Measurements from ENCODE around the gene SKIDA1.
A peak's percentile ranks its signal among the peaks of the same experiment; 100 is the strongest.

Gene SKIDA1

DNA sequence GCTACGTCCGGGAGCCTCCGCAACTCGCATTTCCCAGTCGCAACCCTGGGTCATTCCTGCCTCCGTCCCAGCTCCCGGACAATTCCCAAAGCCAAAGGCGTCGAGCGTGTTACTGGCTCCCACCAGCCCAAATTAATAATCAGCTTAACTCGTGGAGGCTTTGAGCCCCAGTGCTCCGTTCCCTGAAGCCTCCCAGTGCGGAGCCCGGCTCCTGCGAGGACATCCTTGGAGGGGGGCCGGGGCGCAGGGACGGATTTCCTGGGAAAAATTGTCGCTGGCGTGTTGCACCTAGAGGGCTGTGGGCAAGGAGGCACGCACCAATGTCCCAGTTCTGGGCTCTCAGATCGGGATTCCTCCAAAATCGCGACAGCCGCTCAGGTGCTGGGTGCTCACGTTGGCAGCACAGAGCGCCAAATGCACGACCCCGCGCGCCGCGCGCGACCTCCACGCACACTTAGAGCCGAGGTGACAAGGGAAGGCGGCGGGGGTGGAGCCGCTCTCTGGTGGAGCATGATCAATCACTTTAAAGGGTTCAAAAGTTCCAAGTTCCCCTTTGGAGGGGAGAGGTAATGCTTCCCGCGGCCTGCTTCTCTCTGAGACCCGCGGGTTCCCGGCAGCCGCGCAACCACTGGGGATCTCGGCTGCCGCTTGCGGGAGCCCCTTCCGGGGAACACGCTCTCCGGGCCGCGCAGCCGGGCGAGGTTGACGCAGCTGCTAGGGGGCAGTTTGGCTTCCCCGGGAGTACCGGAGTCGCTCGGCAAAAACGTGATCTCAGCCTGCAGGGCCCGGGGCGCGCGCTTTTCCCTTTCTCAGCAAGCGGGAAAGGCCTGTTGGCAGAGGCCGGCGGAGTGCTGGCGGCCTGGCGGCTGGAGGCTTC lies 25.5 kb downstream of the SKIDA1 start:
- DNase-seq: no peak

- no peak for DNase-seq
Observed at GRCh38 chr10:21498986-21499385, 26.5 kb downstream of the SKIDA1 start.

GRCh38 chr10:21498377-21498776 lies 27.1 kb downstream of the SKIDA1 start:
- DNase-seq: no peak

- peak; percentile 39 for DNase-seq
Observed at GRCh38 chr10:21497177-21497807, 28.2 kb downstream of the SKIDA1 start.

DNA sequence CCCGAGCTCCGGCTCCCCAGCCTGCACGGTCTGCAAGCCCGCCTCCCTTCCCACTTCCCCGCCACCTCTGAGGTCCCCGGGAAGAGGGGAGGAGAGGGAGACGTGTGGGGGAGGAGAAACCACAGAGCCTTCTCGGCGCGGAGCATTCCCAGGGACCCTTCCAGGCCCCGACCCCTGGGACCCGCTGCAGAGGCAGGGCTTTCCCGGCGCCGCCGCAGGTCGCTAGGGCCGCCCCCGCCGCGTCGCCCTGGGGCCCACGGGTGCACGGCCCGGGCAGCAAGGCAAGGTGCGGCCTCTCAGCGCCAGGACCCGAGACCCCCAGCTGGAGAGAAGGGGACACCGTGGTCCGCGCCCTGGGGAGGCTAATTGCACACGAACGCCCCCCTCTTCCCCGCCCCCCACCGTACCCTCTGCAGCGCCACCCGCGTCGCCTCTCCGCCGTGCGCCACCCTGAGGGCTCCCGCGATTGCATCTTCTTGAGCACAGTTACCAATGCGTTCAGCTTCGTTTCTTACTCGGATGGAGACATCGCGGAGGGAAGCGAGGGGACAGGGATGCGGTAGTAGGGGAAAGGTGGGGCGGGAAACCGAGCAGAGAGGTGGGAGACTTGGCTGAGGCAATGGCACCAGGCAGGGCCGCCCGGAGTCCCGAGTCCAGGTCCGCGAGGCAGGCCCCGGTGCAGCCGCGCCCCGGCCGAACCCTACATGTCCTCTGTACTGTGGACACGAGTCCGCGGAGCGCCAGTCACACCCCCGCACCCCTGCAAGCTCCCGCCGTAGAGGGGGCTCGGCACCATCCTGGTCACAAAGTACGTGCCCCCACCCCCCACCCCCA lies 28.9 kb downstream of the SKIDA1 start:
- DNase-seq: peak; percentile 47

DNA sequence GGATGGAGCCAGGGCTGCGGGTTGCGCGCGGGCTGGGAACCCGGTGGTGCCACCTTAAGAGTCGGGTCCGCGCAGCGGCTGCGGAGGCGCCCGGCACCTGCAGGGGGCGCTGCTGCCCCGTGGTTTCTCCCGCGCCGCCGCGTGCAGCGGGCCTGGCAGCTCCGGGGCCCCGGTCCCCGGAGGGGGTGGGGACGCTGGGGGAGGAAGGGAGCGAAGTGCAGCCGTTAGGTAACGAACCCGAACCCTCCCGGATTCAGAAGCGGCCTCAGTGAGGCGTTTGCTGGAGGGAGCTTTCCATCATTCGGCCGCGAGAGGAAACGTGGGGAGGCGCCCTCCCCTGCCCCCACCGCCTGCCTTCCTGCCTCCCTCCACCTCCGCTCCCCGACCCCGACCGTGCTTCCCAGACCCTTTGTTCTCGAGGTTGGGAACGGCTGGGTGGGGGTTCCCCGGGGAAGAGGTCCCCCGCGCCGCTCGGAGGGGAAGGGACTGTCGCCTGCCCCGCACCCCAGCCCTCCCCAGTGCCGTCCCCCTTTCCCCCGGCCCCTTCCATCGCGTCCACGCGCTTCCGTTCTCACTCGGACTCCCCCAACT lies 29.6 kb downstream of the SKIDA1 start:
- DNase-seq: peak; percentile 90

GRCh38 chr10:21495002-21495751 lies 30.3 kb downstream of the SKIDA1 start:
- no peak for DNase-seq

DNA sequence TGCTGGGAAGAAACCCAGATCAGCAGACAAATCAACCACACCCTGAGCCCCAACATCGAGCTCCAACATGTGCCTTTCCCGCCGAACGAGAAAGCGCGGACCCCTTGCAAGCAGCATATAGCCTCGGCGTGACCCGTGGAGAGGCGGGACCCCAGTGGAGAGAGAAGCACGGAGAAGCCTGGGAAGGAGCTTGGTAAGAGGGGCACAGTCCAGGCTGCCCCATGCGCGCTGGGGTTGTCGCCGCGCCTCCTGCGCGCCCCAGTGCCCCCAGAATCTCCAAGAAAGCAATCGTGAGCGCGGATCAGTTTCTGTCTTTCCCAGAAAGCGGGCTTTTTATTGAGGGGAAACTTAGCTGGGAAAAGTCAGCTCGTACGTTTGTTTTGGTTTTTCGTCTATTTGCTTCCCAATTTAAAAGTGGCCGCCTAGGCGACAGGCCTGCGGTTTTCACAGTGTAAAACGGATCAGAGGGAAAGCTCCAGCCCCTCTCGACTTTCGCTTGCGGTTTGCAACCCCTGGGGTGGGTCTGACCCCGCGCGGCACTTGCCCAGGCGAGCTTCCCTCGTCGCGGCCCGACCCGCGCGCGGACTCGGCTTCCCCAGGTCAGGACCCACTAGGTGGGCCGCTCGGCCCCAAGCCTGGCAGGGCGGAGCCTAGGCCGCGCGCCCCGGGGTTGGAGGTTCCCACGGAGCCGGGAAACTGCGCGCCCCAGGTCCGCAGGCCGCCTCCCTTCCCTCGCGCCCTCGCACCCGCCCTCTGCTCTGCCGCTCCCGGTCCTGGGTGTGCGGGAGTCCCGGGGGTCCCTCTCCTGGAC lies 31.1 kb downstream of the SKIDA1 start:
- peak; percentile 34 for DNase-seq

- DNase-seq: no peak
Observed at GRCh38 chr10:21493784-21494183, 31.7 kb downstream of the SKIDA1 start.

DNA sequence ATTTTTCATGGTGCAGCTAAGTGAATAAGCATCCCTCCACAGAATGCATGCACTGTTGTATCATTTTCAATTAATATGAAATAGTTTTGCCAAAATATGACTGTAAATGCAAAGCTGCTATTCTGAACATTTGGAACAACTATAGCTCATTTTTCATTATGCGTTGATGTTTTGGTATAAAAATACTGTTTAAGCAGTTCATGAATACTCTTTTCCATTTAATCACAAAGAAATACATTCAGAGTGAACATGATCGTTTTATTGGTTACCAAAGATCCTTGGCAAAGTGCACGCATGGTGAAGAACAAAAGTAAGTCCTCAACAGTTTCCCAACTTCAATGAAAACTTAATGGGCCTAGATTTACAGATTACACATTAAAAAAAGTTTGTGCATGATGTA lies 33.1 kb downstream of the SKIDA1 start:
- no peak for DNase-seq

GRCh38 chr10:21490711-21491105 lies 34.8 kb downstream of the SKIDA1 start:
- DNase-seq: no peak

GRCh38 chr10:21490028-21490710 lies 35.3 kb downstream of the SKIDA1 start:
- no peak for DNase-seq

- DNase-seq: no peak
Observed at GRCh38 chr10:21488957-21489446, 36.5 kb downstream of the SKIDA1 start.

- no peak for DNase-seq
Observed at GRCh38 chr10:21488246-21488956, 37.1 kb downstream of the SKIDA1 start.

DNA sequence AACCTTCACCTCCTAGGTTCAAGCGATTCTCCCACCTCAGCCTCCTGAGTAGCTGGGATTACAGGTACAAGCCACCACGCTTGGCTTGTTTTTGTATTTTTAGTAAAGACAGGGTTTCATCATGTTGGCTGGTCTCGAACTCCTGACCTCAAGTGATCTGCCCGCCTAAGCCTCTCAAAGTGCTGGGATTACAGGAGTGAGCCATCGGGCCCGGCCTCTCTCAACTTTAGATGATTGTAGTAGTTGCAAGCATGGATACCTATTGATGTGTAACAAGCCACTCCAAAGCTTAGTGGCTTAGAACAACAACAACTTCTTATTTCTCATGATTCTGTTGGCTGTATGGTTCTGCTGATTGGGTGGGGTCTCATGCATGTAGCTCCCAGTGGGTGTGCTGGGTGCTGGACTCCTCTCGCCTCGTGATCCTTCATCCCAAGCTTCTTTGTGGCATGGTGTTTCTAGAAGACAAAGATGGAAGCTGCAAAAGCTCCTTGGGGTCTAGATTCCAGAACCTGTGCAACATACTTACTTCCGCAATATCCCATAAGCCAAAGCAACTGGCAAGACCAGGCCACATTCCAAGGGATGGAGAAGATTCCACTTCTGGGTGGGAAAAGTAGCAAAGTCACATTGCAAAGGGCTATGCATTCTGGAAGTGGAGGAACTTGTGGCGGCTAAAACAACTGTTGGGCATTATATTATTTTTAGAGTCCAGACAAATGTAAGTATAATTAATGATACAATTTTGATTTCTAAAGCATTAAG lies 37.9 kb downstream of the SKIDA1 start:
- no peak for DNase-seq

DNA sequence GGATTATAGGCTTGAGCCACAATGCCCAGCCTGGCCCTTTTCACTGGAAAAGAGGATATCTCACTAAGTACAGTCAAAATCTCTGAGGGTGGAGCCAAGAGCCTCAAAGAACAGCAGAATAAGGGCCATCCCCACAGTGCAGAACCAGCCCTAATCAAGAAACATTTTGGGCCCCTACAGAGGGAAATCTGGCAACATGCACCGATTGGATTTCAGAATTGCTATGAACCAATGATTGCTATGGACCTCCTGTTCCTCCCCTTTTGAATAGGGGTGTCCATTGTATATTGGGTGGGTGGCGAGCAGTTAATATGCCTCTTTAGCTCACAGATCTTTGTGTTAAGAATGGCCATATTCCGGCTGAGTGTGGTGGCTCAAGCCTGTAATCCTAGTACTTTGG lies 42.7 kb downstream of the SKIDA1 start:
- no peak for DNase-seq

DNA sequence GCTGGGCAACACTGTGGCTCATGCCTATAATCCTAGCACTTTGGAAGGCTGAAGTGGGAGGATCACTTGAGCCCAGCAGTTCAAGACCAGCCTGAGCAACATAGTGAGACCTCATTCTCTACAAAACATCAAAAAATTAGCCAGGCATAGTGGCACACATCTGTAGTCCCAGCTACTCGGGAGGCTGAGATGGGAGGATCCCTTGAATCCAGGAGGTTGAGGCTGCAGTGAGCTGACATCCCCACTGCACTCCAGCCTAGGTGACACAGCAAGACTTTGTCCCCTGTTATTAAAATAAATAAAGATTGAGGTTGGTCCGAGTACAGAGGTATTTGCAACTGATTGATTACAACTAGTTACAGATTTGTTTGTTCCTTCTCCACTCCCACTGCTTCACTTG lies 44.1 kb downstream of the SKIDA1 start:
- DNase-seq: no peak

DNA sequence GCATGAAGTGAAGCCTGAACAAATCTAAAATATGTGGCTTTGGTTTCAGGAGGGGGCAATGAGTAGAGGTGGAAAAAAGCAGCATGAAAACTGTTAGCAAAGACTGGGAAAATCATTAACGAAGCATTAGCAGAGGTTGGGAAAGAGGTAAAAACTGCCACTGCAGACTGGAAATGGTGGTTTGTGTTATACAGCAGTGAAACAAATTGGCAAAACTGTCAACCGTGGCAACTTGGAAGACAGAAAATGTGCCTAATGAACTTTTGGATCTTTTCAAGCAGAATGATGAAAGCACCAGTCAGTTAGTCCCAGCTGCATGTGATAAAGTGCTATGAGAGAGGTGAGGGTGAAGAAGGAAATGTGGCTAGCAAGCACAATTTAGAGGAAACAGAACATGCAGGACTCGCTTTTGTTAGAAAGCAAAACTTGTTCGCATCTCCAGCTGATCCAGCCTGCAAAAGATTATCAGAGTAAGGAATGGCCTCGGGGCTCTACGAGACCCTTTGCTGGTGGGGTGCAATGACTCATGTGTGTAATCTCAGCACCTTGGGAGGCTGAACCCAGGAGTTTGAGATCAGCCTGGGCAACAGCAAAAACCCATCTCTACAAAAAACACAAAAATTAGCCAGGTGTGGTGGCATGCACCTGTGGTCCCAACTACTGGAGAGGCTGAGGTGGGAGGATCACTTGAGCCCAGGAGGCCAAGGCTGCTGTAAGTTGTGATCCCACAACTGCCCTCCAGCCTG lies 45.7 kb downstream of the SKIDA1 start:
- no peak for DNase-seq
